Measurements from ENCODE around the gene CLTA.
"Not testable (repeated sequence)": the region's sequence is repeated elsewhere in the genome, so short reads cannot be mapped to it uniquely, and the experiment has no call there.

CLTA gene

DNA sequence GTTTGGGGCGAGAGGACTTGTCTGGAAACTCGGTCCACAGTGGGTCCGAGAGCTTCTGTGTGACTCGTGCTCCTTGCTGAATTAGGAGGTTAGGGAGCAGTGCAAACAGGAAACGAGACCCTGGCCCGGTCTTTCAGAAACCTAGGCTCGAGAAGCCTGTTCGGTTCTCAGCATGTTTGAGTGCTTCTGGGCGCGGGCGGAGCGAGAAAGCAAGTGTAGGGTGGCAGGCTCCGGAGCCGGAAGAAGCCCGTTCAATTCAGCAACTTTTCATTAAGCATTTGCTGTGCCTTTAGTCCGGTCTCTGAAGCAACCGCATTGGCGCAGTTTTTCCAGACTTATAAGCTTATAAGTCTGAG lies 547 bp downstream of the CLTA start:
- DNase-seq: no peak

DNA sequence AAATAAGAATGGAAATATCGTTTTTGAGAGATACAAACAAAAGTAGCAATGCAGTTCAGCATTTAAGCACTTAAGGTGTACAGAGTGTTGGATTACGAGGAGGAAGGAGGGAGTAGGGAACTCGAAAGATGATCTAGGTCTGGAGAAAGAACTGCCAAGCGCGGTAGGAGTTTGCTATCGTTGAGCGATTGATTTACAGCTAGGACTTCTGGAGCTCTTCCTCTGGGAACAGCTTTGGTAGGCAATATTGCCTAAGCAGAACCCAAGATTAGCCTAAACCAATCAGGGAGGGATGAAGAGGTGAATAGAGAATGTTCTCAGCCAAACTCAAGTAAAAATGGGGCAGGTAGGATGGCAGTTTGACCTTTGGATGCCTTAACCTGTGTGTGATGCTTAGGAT lies 965 bp downstream of the CLTA start:
- no peak for DNase-seq

GRCh38 chr9:36192196-36192595 lies 1.5 kb downstream of the CLTA start:
- DNase-seq: no peak

GRCh38 chr9:36193023-36193422 lies 2.3 kb downstream of the CLTA start:
- DNase-seq: no peak

DNA sequence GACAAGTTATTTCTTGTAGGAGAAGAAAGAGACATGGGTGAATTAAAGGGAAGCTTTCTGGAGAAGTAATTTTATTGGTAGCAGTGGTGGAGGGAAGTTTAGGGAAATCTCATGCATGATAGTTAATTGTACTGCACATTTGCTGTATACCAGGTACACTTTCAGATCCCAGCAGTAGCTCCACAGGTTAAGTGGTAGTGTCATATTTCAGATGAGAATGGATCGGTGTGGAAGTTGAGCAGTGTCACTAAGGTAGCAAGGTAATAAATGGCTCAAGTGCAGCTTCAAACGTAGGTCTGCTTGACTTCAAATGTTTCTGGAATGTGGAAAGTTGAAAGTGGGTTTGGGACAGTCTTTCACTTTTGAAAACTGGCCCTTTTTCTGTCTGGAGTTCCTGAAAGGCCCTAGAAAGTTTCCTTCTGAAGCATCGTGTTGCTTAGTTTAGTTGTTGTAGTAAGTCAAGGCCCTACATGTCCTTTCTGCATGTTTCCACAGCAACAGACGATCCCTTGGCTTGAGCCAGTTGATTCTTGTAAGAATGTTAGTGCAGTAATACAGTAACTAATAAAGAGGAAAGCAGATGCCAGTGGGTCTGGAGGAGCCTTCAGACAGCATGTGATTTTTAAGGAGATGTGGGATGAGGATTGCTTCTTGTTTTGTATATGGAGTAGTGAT lies 3.7 kb downstream of the CLTA start:
- DNase-seq: no peak

- DNase-seq: no peak
Observed at GRCh38 chr9:36204906-36205547, 14.3 kb downstream of the CLTA start.

GRCh38 chr9:36207016-36207415 lies 16.3 kb downstream of the CLTA start:
- no peak for DNase-seq

DNA sequence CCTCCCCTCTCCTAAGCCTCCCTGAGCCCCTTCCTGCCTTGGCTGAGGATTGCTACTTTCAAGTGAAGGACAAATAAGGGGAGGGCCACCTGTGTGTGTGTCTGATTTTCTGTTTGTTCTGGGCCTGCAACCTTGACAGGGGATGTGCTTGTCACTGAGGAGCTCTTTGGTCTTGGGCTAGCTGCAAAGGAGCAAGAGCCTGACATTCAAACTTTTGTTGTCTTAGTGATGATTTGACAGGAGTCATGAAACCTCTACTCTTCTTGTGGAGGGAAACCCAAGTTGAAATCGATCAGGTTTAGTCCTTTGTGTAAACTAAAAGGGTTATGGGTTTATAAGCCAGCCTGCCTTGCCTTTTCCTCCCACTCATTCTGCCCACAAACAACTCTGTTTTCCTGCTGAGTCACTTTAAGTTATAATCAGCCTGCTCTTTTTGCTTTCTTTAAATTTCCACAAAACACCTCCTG lies 16.9 kb downstream of the CLTA start:
- no peak for DNase-seq

GRCh38 chr9:36208521-36209253 lies 18.0 kb downstream of the CLTA start:
- DNase-seq: no peak

GRCh38 chr9:36210722-36211121 lies 20.0 kb downstream of the CLTA start:
- no peak for DNase-seq

DNA sequence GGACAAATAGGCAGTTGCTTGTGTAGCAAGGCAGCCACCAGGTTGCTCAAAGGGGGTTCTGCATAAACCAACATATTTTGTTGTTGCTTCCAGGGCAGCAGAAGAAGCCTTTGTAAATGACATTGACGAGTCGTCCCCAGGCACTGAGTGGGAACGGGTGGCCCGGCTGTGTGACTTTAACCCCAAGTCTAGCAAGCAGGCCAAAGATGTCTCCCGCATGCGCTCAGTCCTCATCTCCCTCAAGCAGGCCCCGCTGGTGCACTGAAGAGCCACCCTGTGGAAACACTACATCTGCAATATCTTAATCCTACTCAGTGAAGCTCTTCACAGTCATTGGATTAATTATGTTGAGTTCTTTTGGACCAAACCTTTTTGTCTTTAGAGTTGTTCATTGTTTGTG lies 20.8 kb downstream of the CLTA start:
- DNase-seq: no peak

- DNase-seq: no peak
Observed at GRCh38 chr9:36213387-36213786, 22.7 kb downstream of the CLTA start.

DNA sequence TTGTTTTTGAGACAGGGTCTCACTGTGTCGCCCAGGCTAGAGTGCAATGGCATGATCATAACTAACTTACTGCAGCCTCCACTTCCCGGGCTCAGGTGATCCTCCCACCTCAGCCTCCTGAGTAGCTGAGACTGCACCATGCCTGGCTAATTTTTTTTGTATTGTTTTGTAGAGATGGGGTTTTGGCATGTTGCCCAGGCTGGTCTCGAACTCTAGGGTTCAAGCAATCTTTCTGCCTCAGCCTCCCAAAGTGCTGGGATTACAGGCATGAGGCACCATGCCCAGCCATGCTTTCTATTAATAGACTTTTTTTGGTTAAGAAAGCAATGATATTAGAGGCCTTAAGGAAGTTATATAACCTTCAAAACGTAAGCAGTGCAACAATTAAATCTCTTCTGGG lies 23.3 kb downstream of the CLTA start:
- DNase-seq: no peak

GRCh38 chr9:36214571-36214970 lies 23.9 kb downstream of the CLTA start:
- DNase-seq: no peak

GRCh38 chr9:36217256-36217968 lies 26.7 kb downstream of the CLTA start:
- peak in 1 of 2 experiments; percentile 60 for DNase-seq

DNA sequence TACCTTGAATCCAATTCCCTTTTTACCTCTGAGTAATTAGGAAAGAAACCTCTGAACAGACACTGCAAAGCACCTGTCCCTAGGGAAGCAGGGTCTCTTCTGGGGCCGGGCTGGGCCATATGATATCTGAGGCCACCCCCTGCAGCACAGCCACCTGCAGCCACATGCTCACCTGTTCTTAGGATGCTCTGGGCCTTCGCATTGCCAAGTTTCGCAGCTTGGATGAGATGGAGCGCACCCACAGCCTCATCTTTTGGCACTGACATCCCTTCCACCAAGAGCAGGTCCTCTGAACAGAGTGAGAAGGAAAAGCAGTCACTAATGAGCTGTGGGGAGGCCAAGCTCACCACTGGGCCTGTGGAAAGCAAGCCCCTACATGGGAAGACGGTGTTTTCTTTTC lies 27.3 kb downstream of the CLTA start:
- DNase-seq: peak; percentile 8 to 60

GRCh38 chr9:36218411-36218901 lies 27.7 kb downstream of the CLTA start:
- no peak for DNase-seq

DNA sequence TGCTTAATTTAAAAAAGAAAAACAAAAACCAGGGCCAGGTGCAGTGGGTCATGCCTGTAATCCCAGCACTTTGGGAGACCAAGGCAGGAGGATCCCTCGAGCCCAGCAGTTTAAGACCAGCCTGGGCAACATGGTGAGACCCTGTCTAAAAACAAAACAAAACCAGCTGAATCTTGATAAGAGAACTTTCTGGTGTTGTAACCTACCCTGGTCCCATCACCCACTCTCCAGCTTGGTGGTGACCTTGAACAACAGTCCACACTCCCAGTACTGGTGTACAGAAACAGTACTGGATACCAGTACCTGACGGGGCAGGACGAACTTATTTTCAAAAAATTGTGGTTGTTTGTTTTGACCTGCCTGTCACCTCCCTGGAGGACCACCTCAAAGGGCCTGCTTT lies 30.9 kb downstream of the CLTA start:
- no peak for DNase-seq

- no peak for DNase-seq
Observed at GRCh38 chr9:36222449-36222848, 31.7 kb downstream of the CLTA start.

GRCh38 chr9:36237230-36237629 lies 46.5 kb downstream of the CLTA start:
- DNase-seq: no peak

GRCh38 chr9:36239205-36239604 lies 48.5 kb downstream of the CLTA start:
- DNase-seq: not testable (repeated sequence)

DNA sequence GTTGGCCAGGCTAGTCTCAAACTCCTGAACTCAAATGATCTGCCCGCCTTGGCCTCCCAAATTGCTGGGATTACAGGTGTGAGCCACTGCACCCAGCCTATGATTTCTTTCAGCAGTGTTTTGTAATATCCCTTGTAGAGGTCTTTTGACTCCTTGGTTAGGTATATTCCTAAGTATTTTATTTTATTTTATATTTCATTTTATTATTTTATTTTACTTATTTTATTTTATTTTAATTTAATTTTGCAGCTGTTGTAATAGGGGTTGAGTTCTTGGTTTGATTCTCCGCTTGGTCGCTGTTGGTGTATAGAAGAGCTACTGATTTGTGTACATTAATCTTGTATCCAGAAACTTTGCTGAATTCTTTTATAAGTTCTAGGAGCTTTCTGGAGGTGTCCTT lies 49.0 kb downstream of the CLTA start:
- not testable (repeated sequence) for DNase-seq

DNA sequence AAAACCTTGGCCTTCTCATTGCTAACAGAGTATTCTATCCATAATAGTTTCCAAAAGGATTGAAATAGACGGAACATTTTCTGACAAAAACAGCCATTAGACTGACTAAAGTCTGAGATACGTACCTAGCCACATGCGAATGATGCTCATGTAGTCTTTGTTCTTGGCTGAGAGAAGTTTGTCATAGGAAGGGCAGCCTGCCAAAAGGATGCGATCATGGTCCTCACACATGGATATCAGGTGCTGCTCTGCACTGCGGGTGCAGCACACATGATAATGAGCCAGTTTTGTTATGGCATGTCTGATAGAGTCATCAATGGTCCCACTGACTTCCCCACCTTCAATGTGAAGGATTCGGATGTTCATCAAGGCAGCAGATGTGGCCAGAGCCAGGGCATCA lies 55.2 kb downstream of the CLTA start:
- no peak for DNase-seq

All from cerebellar nuclear complex (tissue), 1 donor.